Vagina (tissue), 2 donors: ENCODE results near the gene GPHB5.

Source experiments
- POLR2A ChIP-seq, 2 donors: fragments of 450-650 bp; IDR thresholded peaks; one replicate each; pipeline ENCODE4 v1.6.1; 2017; ENCODE audit warnings: antibody characterized with exemption in 2 of 2, mild to moderate bottlenecking in 2 of 2, moderate library complexity in 2 of 2
- POLR2AphosphoS5 ChIP-seq, 2 donors: sonication (generic); formaldehyde crosslinking; IDR thresholded peaks; one replicate each; pipeline ENCODE4 v1.9.0; 2017; ENCODE audit warnings: antibody characterized with exemption in 2 of 2, mild to moderate bottlenecking in 2 of 2, low read depth in 1 of 2; ENCODE audit not compliant: insufficient read depth in 1 of 2
- TF ChIP-seq, protein P1 (sequence below), 3 experiments: fragments of 450-650 bp in 2 of 3; fragments of 200-600 bp in 1 of 3; sonication (generic) in 1 of 3; IDR thresholded peaks; one replicate each; pipeline ENCODE4 v1.5.1; 2017 to 2019; ENCODE audit warnings: antibody characterized with exemption in 3 of 3, mild to moderate bottlenecking in 2 of 3, moderate library complexity in 2 of 3

DNA sequence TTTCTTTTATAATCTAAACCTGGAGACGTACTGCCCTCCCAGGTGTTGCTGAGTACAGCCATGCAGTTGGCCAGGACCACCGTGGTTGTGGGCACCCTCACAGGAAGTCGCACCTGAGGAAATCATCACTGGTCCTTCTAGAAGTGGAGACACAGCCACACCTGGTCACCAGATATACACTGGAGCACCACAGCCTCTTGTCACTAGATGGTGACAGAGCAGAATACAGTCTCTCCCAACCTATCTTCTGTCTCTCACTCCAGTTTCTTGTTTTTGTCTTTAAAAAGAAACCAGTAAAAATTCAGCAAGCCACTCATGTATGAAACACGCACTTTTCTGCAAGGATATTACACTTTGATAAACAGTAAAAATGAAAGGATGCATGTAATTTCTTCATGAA lies 43.1 kb upstream of the GPHB5 start:
- TF ChIP-seq, protein P1, sequence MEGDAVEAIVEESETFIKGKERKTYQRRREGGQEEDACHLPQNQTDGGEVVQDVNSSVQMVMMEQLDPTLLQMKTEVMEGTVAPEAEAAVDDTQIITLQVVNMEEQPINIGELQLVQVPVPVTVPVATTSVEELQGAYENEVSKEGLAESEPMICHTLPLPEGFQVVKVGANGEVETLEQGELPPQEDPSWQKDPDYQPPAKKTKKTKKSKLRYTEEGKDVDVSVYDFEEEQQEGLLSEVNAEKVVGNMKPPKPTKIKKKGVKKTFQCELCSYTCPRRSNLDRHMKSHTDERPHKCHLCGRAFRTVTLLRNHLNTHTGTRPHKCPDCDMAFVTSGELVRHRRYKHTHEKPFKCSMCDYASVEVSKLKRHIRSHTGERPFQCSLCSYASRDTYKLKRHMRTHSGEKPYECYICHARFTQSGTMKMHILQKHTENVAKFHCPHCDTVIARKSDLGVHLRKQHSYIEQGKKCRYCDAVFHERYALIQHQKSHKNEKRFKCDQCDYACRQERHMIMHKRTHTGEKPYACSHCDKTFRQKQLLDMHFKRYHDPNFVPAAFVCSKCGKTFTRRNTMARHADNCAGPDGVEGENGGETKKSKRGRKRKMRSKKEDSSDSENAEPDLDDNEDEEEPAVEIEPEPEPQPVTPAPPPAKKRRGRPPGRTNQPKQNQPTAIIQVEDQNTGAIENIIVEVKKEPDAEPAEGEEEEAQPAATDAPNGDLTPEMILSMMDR (IDR thresholded peaks at IDR 0.05): no peak
- TF ChIP-seq POLR2A (IDR thresholded peaks at IDR 0.05) (no peak), POLR2AphosphoS5 (IDR thresholded peaks at IDR 0.05; ENCODE audit: insufficient read depth in 1 of 2, low read depth in 1 of 2) (no peak)
